Hepatocyte (in vitro differentiated cells): ENCODE data around the gene GUCA1A. TPM values are rescaled to one million over a fixed set of nuclear protein-coding genes. Genes with fewer than 3 reads are reported as not detected.

Source experiments
- DNase-seq: peaks from one replicate; pipeline ENCODE4 v3.0.0-alpha.2; 2016; ENCODE audit warnings: low spot score
- H2AFZ ChIP-seq: fragments of 200-600 bp; sonication (generic); 2 replicates; pipeline ENCODE4 v1.6.0; 2016; ENCODE audit warnings: antibody characterized with exemption, mild to moderate bottlenecking
- H3K27ac ChIP-seq: fragments of 200-600 bp; sonication (generic); 2 replicates; pipeline ENCODE4 v1.5.1; 2016; ENCODE audit warnings: mild to moderate bottlenecking
- H3K27me3 ChIP-seq: fragments of 200-600 bp; sonication (generic); 2 replicates; pipeline ENCODE4 v1.6.1; 2016
- H3K36me3 ChIP-seq: fragments of 200-600 bp; sonication (generic); replicated peaks from 2 replicates; pipeline ENCODE4 v1.5.1; 2016; ENCODE audit warnings: low read depth; ENCODE audit not compliant: insufficient read depth
- H3K4me1 ChIP-seq: fragments of 200-600 bp; sonication (generic); 2 replicates; pipeline ENCODE4 v1.5.1; 2016; ENCODE audit warnings: mild to moderate bottlenecking, moderate library complexity; ENCODE audit not compliant: insufficient read depth
- H3K4me2 ChIP-seq: fragments of 200-600 bp; sonication (generic); 2 replicates; pipeline ENCODE4 v1.6.0; 2016
- H3K4me3 ChIP-seq: fragments of 200-600 bp; sonication (generic); 2 replicates; pipeline ENCODE4 v1.5.1; 2016; ENCODE audit warnings: mild to moderate bottlenecking
- H3K79me2 ChIP-seq: fragments of 200-600 bp; sonication (generic); 2 replicates; pipeline ENCODE4 v1.6.0; 2017; ENCODE audit warnings: mild to moderate bottlenecking
- H3K9me2 ChIP-seq: fragments of 200-600 bp; sonication (generic); replicated peaks from 2 replicates; pipeline ENCODE4 v1.6.0; 2017; ENCODE audit warnings: mild to moderate bottlenecking; ENCODE audit not compliant: insufficient read depth
- H3K9me3 ChIP-seq: fragments of 200-600 bp; sonication (generic); 2 replicates; pipeline ENCODE4 v1.5.1; 2016; ENCODE audit warnings: low read depth, mild to moderate bottlenecking
- H4K20me1 ChIP-seq: fragments of 200-600 bp; sonication (generic); 2 replicates; pipeline ENCODE4 v1.6.0; 2016; ENCODE audit warnings: mild to moderate bottlenecking; ENCODE audit not compliant: insufficient read depth, poor library complexity, severe bottlenecking
- CTCF ChIP-seq: fragments of 200-600 bp; sonication (generic); IDR thresholded peaks from 2 replicates; pipeline ENCODE4 v1.5.1; 2016; ENCODE audit warnings: antibody characterized with exemption, mild to moderate bottlenecking; ENCODE audit not compliant: poor library complexity
- EZH2 ChIP-seq: fragments of 200-600 bp; sonication (generic); IDR thresholded peaks from 2 replicates; pipeline ENCODE4 v1.6.1; 2016; ENCODE audit warnings: antibody characterized with exemption, mild to moderate bottlenecking, borderline replicate concordance
- EZH2phosphoT487 ChIP-seq: fragments of 200-600 bp; sonication (generic); IDR thresholded peaks from one replicate; pipeline ENCODE4 v1.6.1; 2018; ENCODE audit warnings: antibody characterized with exemption, mild to moderate bottlenecking, low read depth, moderate library complexity; ENCODE audit not compliant: unreplicated experiment, severe bottlenecking
- WGBS: methylation state at CpG from one replicate; pipeline ENCODE4 v1.1.6; 2016; ENCODE audit warnings: low lambda C conversion rate; ENCODE audit errors: missing lambda C conversion rate; 5-methylcytosine and 5-hydroxymethylcytosine counted together
- polyA plus RNA-seq: library from polyadenylated mRNA; unstranded; fragments of >200 nt; fragmentation: Nextera tagmentation; extraction: Ambion mirVana; gene quantifications from 2 replicates; pipeline ENCODE4 v1.2.1, GENCODE V29; 2016
- total RNA-seq: library from RNA; depleted of rRNA; stranded (reverse); fragments of >200 nt; gene quantifications from 2 replicates; pipeline ENCODE4 v1.2.3, GENCODE V29; 2014

GUCA1A gene
- total and polyA plus RNA-seq, 2 experiments from 2014 or later = 0.43 to 0.75 TPM

- WGBS = 95% methylated on average over 15 of the region's 15 CpGs
- Histone ChIP-seq H3K9me3 (no peaks in the 10 kb centered on the region), H3K4me2 (no peak overlapping the region), H3K27ac (peak overlapping the region; percentile 89), H3K79me2 (no peaks in the 10 kb centered on the region), H3K27me3 (no peaks in the 10 kb centered on the region), H3K9me2 (no peaks in the 10 kb centered on the region), H2AFZ (no peak overlapping the region), H3K36me3 (no peaks in the 10 kb centered on the region), H3K4me1 (peaks cover 20% of the 10 kb centered on the region), H4K20me1 (no peaks in the 10 kb centered on the region), H3K4me3 (no peak overlapping the region)
- no peak for TF ChIP-seq EZH2
- TF ChIP-seq CTCF = no peak
- TF ChIP-seq EZH2phosphoT487 = no peak
- DNase-seq = no peak
Observed at GRCh38 chr6:42228305-42228704, 55.1 kb downstream of the GUCA1A start.

Other genes with a start within 250 kb of the GUCA1A start
- gene CCND3, start 231.6 kb upstream of the GUCA1A start, total RNA-seq = 79.3 and 96.8 TPM in 2 replicates
- 134 and 141 TPM in 2 replicates for gene CCND3, start 231.6 kb upstream of the GUCA1A start, polyA plus RNA-seq
- gene TAF8, start 122.8 kb upstream of the GUCA1A start, total RNA-seq = 16.7 and 25.1 TPM in 2 replicates
- gene TAF8, start 122.8 kb upstream of the GUCA1A start, polyA plus RNA-seq = 12.6 and 14.0 TPM in 2 replicates
- gene C6orf132, start 30.7 kb upstream of the GUCA1A start, total RNA-seq = 11.6 and 12.5 TPM in 2 replicates
- 9.4 and 10.5 TPM in 2 replicates for gene C6orf132, start 30.7 kb upstream of the GUCA1A start, polyA plus RNA-seq
- gene GUCA1B, start 21.6 kb downstream of the GUCA1A start, total RNA-seq = 0.72 and 0.93 TPM in 2 replicates
- gene GUCA1B, start 21.6 kb downstream of the GUCA1A start, polyA plus RNA-seq = 0.41 TPM in 1 of 2 replicates, not detected in the other
- 38.6 and 42.8 TPM in 2 replicates for gene MRPS10, start 44.5 kb downstream of the GUCA1A start, total RNA-seq
- gene MRPS10, start 44.5 kb downstream of the GUCA1A start, polyA plus RNA-seq = 26.8 and 27.7 TPM in 2 replicates